Anterior cingulate cortex (tissue), 58 donors: ENCODE measurements around the gene CAMK1D.
A peak's percentile ranks its signal among the peaks of the same experiment; 100 is the strongest.
"Not testable (repeated sequence)": the region's sequence is repeated elsewhere in the genome, so short reads cannot be mapped to it uniquely, and the experiment has no call there.

Experiments used
- DNase-seq, 58 donors: peaks; one replicate each; lab custom pipeline; 2025; lab: John Stamatoyannopoulos, UW

CAMK1D gene

GRCh38 chr10:12338981-12339380 lies 10.4 kb upstream of the CAMK1D start:
- no peak for DNase-seq

GRCh38 chr10:12340371-12340770 lies 9.0 kb upstream of the CAMK1D start:
- no peak for DNase-seq

GRCh38 chr10:12340937-12341336 lies 8.4 kb upstream of the CAMK1D start:
- no peak for DNase-seq

- DNase-seq, result no peak
Observed at GRCh38 chr10:12341526-12341925, 7.8 kb upstream of the CAMK1D start.

GRCh38 chr10:12344375-12345110 lies 4.8 kb upstream of the CAMK1D start:
- DNase-seq, result no peak

- DNase-seq, result no peak
Observed at GRCh38 chr10:12346707-12347106, 2.6 kb upstream of the CAMK1D start.

GRCh38 chr10:12348294-12348869 lies 965 bp upstream of the CAMK1D start:
- DNase-seq, result peak in 1 of 58 donors; percentile 44

GRCh38 chr10:12349629-12350166 lies 351 bp downstream of the CAMK1D start:
- DNase-seq, result no peak

GRCh38 chr10:12350167-12350872 lies 973 bp downstream of the CAMK1D start:
- peak in 40 of 58 donors; percentile 6 to 78 (median 34) for DNase-seq

GRCh38 chr10:12350925-12351324 lies 1.6 kb downstream of the CAMK1D start:
- no peak for DNase-seq

GRCh38 chr10:12351447-12351846 lies 2.1 kb downstream of the CAMK1D start:
- peak in 8 of 58 donors; percentile 3 to 36 (median 8) for DNase-seq

GRCh38 chr10:12351889-12352288 lies 2.5 kb downstream of the CAMK1D start:
- no peak for DNase-seq

GRCh38 chr10:12353399-12354242 lies 4.3 kb downstream of the CAMK1D start:
- no peak for DNase-seq

GRCh38 chr10:12354696-12355095 lies 5.3 kb downstream of the CAMK1D start:
- not testable (repeated sequence) for DNase-seq

- DNase-seq, result no peak
Observed at GRCh38 chr10:12355384-12355783, 6.0 kb downstream of the CAMK1D start.

- DNase-seq, result no peak
Observed at GRCh38 chr10:12357525-12358151, 8.3 kb downstream of the CAMK1D start.

- DNase-seq, result peak in 2 of 58 donors; percentile 4 to 15
Observed at GRCh38 chr10:12358863-12359564, 9.7 kb downstream of the CAMK1D start.

- DNase-seq, result no peak
Observed at GRCh38 chr10:12360461-12360860, 11.1 kb downstream of the CAMK1D start.

GRCh38 chr10:12361115-12361514 lies 11.8 kb downstream of the CAMK1D start:
- DNase-seq, result not testable (repeated sequence)
